ENCODE measurements around the gene CLIP1.

Gene CLIP1

DNA sequence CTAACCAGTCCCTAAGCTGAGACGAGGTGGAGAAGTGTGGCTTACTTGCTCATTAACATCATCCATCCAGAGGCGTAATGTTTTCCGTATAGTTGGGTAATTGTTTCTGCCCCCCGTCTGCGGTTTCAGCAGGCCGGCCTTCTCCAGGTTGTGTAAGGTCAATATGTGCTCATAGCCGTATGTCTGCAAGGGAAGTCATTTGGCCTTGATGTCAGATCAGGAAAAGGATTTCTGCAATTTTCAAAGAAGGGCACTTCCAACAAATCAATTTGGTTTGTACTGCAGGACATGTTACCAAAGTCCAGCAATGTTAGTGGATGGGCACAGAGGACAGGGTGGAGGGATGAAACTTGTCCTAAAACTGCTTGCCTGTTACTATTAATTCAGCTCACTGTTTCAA, 186.7 kb downstream of the CLIP1 start:
- Histone ChIP-seq H3K9me3 (ENCODE audit: low read length) (no peaks in the 10 kb centered on the region), H3K9ac (ENCODE audit: low read length) (no peak overlapping the region), H3K4me3 (ENCODE audit: low read depth, low read length, poor library complexity, severe bottlenecking) (no peak overlapping the region), H3K4me2 (ENCODE audit: low read length) (no peak overlapping the region), H4K20me1 (ENCODE audit: insufficient read depth, low read length) (no peaks in the 10 kb centered on the region), H3F3A (ENCODE audit: insufficient read depth, low read length) (no peaks in the 10 kb centered on the region), H3K9me2 (ENCODE audit: low read depth, low read length) (no peaks in the 10 kb centered on the region), H2AFZ (ENCODE audit: low read length) (no peak overlapping the region), H3K27me3 (ENCODE audit: insufficient read depth, low read length) (no peaks in the 10 kb centered on the region), H3K27ac (ENCODE audit: low read depth, low read length, poor library complexity, severe bottlenecking) (no peak overlapping the region), H3K36me3 (ENCODE audit: insufficient read depth, low read length) (peaks cover 48% of the 10 kb centered on the region), H3K4me1 (ENCODE audit: insufficient read depth, low read length, severe bottlenecking) (no peaks in the 10 kb centered on the region), H3K79me2 (ENCODE audit: insufficient read depth, low read length) (no peaks in the 10 kb centered on the region)
- no peak for TF ChIP-seq EZH2 (IDR thresholded peaks at IDR 0.05; ENCODE audit: borderline replicate concordance, low read length)
- TF ChIP-seq, protein P1, sequence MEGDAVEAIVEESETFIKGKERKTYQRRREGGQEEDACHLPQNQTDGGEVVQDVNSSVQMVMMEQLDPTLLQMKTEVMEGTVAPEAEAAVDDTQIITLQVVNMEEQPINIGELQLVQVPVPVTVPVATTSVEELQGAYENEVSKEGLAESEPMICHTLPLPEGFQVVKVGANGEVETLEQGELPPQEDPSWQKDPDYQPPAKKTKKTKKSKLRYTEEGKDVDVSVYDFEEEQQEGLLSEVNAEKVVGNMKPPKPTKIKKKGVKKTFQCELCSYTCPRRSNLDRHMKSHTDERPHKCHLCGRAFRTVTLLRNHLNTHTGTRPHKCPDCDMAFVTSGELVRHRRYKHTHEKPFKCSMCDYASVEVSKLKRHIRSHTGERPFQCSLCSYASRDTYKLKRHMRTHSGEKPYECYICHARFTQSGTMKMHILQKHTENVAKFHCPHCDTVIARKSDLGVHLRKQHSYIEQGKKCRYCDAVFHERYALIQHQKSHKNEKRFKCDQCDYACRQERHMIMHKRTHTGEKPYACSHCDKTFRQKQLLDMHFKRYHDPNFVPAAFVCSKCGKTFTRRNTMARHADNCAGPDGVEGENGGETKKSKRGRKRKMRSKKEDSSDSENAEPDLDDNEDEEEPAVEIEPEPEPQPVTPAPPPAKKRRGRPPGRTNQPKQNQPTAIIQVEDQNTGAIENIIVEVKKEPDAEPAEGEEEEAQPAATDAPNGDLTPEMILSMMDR (IDR thresholded peaks at IDR 0.05; ENCODE audit: low read length), result no peak

DNA sequence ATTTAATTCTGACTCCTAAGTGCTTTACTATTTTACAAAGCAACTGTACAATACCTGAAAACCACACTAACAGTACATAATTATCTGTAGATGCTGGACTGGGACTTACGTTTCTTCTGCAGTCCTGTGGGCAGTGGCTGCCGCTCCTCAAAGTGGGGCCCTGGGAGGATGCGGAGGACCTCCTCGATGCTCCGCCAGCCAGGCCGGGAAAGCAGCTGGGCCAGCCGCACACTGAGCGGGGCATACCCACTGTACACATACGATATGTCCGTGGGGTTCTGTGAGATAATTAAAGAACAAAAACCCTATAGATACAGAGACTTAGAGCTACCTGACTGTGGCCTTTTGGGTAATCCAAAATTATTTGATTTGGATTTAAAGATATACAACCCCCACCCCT, 189.8 kb downstream of the CLIP1 start:
- Histone ChIP-seq H3K9me2 (ENCODE audit: low read depth, low read length) (no peaks in the 10 kb centered on the region), H3K79me2 (ENCODE audit: insufficient read depth, low read length) (no peaks in the 10 kb centered on the region), H3F3A (ENCODE audit: insufficient read depth, low read length) (no peaks in the 10 kb centered on the region), H3K4me2 (ENCODE audit: low read length) (no peak overlapping the region), H3K4me1 (ENCODE audit: insufficient read depth, low read length, severe bottlenecking) (no peaks in the 10 kb centered on the region), H3K9me3 (ENCODE audit: low read length) (no peaks in the 10 kb centered on the region), H3K36me3 (ENCODE audit: insufficient read depth, low read length) (peaks cover 44% of the 10 kb centered on the region), H2AFZ (ENCODE audit: low read length) (no peak overlapping the region), H3K4me3 (ENCODE audit: low read depth, low read length, poor library complexity, severe bottlenecking) (no peak overlapping the region), H3K9ac (ENCODE audit: low read length) (no peak overlapping the region), H3K27me3 (ENCODE audit: insufficient read depth, low read length) (no peaks in the 10 kb centered on the region), H3K27ac (ENCODE audit: low read depth, low read length, poor library complexity, severe bottlenecking) (no peak overlapping the region), H4K20me1 (ENCODE audit: insufficient read depth, low read length) (no peaks in the 10 kb centered on the region)
- TF ChIP-seq, protein P1 (IDR thresholded peaks at IDR 0.05; ENCODE audit: low read length), result no peak
- TF ChIP-seq EZH2 (IDR thresholded peaks at IDR 0.05; ENCODE audit: borderline replicate concordance, low read length), result no peak

DNA sequence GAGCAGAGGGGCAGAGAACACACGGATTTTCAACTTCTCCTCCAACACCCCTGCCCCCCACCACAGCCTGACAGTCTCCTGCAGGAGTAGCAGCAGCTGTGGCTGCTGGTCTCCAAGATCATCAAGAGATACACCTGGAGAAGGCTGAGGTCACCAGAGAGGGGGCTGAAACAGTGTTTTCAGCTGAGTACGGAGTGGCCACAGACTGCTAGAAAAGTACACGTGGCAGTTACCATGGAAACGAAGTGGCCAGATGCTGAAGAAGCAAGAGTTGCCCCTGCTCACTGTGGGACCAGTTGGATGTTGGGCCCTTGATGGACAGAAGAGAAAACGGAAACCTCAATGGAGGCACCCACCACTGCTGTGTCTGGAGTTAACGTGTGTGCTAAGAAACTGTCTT, 191.7 kb downstream of the CLIP1 start:
- H3F3A ChIP-seq (ENCODE audit: insufficient read depth, low read length), result no peaks in the 10 kb centered on the region
- H3K27me3 ChIP-seq (ENCODE audit: insufficient read depth, low read length), result no peaks in the 10 kb centered on the region
- H3K4me1 ChIP-seq (ENCODE audit: insufficient read depth, low read length, severe bottlenecking), result peaks cover 10% of the 10 kb centered on the region
- H3K9me2 ChIP-seq (ENCODE audit: low read depth, low read length), result no peaks in the 10 kb centered on the region
- H3K36me3 ChIP-seq (ENCODE audit: insufficient read depth, low read length), result peaks cover 43% of the 10 kb centered on the region
- no peaks in the 10 kb centered on the region for H3K79me2 ChIP-seq (ENCODE audit: insufficient read depth, low read length)
- no peak overlapping the region for H3K9ac ChIP-seq (ENCODE audit: low read length)
- no peak overlapping the region for H3K4me2 ChIP-seq (ENCODE audit: low read length)
- no peaks in the 10 kb centered on the region for H4K20me1 ChIP-seq (ENCODE audit: insufficient read depth, low read length)
- TF ChIP-seq, protein P1 (IDR thresholded peaks at IDR 0.05; ENCODE audit: low read length), result no peak
- TF ChIP-seq EZH2 (IDR thresholded peaks at IDR 0.05; ENCODE audit: borderline replicate concordance, low read length), result no peak
- H3K27ac ChIP-seq (ENCODE audit: low read depth, low read length, poor library complexity, severe bottlenecking), result no peak overlapping the region
- H3K4me3 ChIP-seq (ENCODE audit: low read depth, low read length, poor library complexity, severe bottlenecking), result no peak overlapping the region
- no peaks in the 10 kb centered on the region for H3K9me3 ChIP-seq (ENCODE audit: low read length)
- no peak overlapping the region for H2AFZ ChIP-seq (ENCODE audit: low read length)
